ENCODE measurements around the gene C1QBP.
A peak's percentile ranks its signal among the peaks of the same experiment; 100 is the strongest.

The C1QBP gene

GRCh38 chr17:5438716-5439445 is at the start of gene C1QBP:
TSS of gene C1QBP (minus strand) at chr17:5439155. CDS start at chr17:5439073, 82 bp downstream.
- peak; percentile 97 for DNase-seq (ENCODE audit: low spot score)

GRCh38 chr17:5488752-5489151 is 49.8 kb upstream of the C1QBP start:
- DNase-seq (ENCODE audit: low spot score): no peak

GRCh38 chr17:5486206-5487124 is 47.5 kb upstream of the C1QBP start, which contains the start of gene MIS12:
TSS of gene MIS12 (plus strand) at chr17:5486566. CDS start at chr17:5488863, 2,297 bp downstream.
- peak; percentile 85 for DNase-seq (ENCODE audit: low spot score)

GRCh38 chr17:5485270-5486205 is 46.6 kb upstream of the C1QBP start, which contains the start of gene DERL2:
TSS of gene DERL2 (minus strand) at chr17:5486178. CDS start at chr17:5486161, 17 bp downstream.
- DNase-seq (ENCODE audit: low spot score): no peak

- no peak for DNase-seq (ENCODE audit: low spot score)
Measured at GRCh38 chr17:5481451-5481850, 42.5 kb upstream of the C1QBP start.

- no peak for DNase-seq (ENCODE audit: low spot score)
Measured at GRCh38 chr17:5480962-5481361, 42.0 kb upstream of the C1QBP start.

- DNase-seq (ENCODE audit: low spot score): no peak
Measured at GRCh38 chr17:5478992-5479391, 40.0 kb upstream of the C1QBP start.

GRCh38 chr17:5473906-5474305 is 35.0 kb upstream of the C1QBP start:
- DNase-seq (ENCODE audit: low spot score): no peak

GRCh38 chr17:5472511-5472910 is 33.6 kb upstream of the C1QBP start:
- no peak for DNase-seq (ENCODE audit: low spot score)

GRCh38 chr17:5468075-5468473 is 29.1 kb upstream of the C1QBP start:
- no peak for DNase-seq (ENCODE audit: low spot score)

- no peak for DNase-seq (ENCODE audit: low spot score)
Measured at GRCh38 chr17:5467416-5467815, 28.5 kb upstream of the C1QBP start.

- DNase-seq (ENCODE audit: low spot score): no peak
Measured at GRCh38 chr17:5466295-5466694, 27.3 kb upstream of the C1QBP start.

GRCh38 chr17:5464717-5465507 is 26.0 kb upstream of the C1QBP start:
- no peak for DNase-seq (ENCODE audit: low spot score)

- no peak for DNase-seq (ENCODE audit: low spot score)
Measured at GRCh38 chr17:5446786-5447185, 7.8 kb upstream of the C1QBP start.

GRCh38 chr17:5444209-5444608 is 5.3 kb upstream of the C1QBP start:
- DNase-seq (ENCODE audit: low spot score): no peak

- DNase-seq (ENCODE audit: low spot score): no peak
Measured at GRCh38 chr17:5443728-5444127, 4.8 kb upstream of the C1QBP start.

- DNase-seq (ENCODE audit: low spot score): no peak
Measured at GRCh38 chr17:5439446-5439764, 450 bp upstream of the C1QBP start.

- no peak for DNase-seq (ENCODE audit: low spot score)
Measured at GRCh38 chr17:5437721-5438317, 1.1 kb downstream of the C1QBP start.

- DNase-seq (ENCODE audit: low spot score): peak; percentile 39
Measured at GRCh38 chr17:5435781-5436315, 3.1 kb downstream of the C1QBP start.

- peak; percentile 88 for DNase-seq (ENCODE audit: low spot score)
Measured at GRCh38 chr17:5434984-5435383, 4.0 kb downstream of the C1QBP start.
